ENCODE data around the gene FAM171A1. TPM values are rescaled to one million over a fixed set of nuclear protein-coding genes. Genes with fewer than 3 reads are reported as not detected.

The FAM171A1 gene
- total RNA-seq, 1 experiment from 2014 or later: 26.3 TPM

- peaks cover 7% of the 10 kb centered on the region for H3K9me3 Mint-ChIP-seq (ENCODE audit: unreplicated experiment)
- H3K9me3 ChIP-seq: no peaks in the 10 kb centered on the region; the same call in none of the 2 replicates
- no peaks in the 10 kb centered on the region for H3K27me3 Mint-ChIP-seq (ENCODE audit: insufficient read depth, unreplicated experiment)
- TF ChIP-seq CTCF (IDR thresholded peaks at IDR 0.05; ENCODE audit: insufficient read depth in 1 of 2, low read depth in 1 of 2, low read length in 1 of 2, severe bottlenecking in 1 of 2, unreplicated experiment in 1 of 2): no peak
- BruUV-seq (replicated peaks): no TSS peak
- DNase-seq: no peak
- H3K4me3 ChIP-seq (ENCODE audit: low read depth, low read length): no peak overlapping the region
- no peak overlapping the region for H3K4me3 Mint-ChIP-seq (ENCODE audit: unreplicated experiment)
- ChIA-PET CTCF (no interaction called here), POLR2A (no interaction called here)
- H3K4me1 Mint-ChIP-seq (ENCODE audit: low read depth, unreplicated experiment): peaks cover 24% of the 10 kb centered on the region
- H3K27me3 ChIP-seq (replicated peaks; ENCODE audit: control insufficient read depth, insufficient read depth, low read length): no peaks in the 10 kb centered on the region
- no peaks in the 10 kb centered on the region for H3K36me3 ChIP-seq (ENCODE audit: control insufficient read depth, insufficient read depth, low read length)
- peaks cover 28% of the 10 kb centered on the region for H3K4me1 ChIP-seq
- peaks cover 6% of the 10 kb centered on the region for H3K36me3 Mint-ChIP-seq (ENCODE audit: insufficient read depth, unreplicated experiment)
- intact Hi-C loops (cut with micrococcal nuclease; ENCODE audit: unreplicated experiment): no loop called here
- no peak overlapping the region for H3K27ac Mint-ChIP-seq (ENCODE audit: unreplicated experiment)
Observed at GRCh38 chr10:15197276-15197675, 173.8 kb downstream of the FAM171A1 start.

- Histone ChIP-seq H3K36me3 (ENCODE audit: control insufficient read depth, insufficient read depth, low read length) (no peaks in the 10 kb centered on the region), H3K4me3 (ENCODE audit: low read depth, low read length) (peak overlapping the region; percentile 1), H3K27me3 (replicated peaks; ENCODE audit: control insufficient read depth, insufficient read depth, low read length) (no peaks in the 10 kb centered on the region), H3K4me1 (peaks cover 18% of the 10 kb centered on the region), H3K9me3 (no peaks in the 10 kb centered on the region; the same call in 1 of the 2 replicates)
- H3K9me3 Mint-ChIP-seq (ENCODE audit: unreplicated experiment): peaks cover 7% of the 10 kb centered on the region
- CTCF ChIA-PET: interaction anchor here (0.7 kb wide), 1 partner anchor 247 kb away, joined by 5 read pairs; no protein-coding TSS in a partner anchor
- H3K27me3 Mint-ChIP-seq (ENCODE audit: insufficient read depth, unreplicated experiment): no peaks in the 10 kb centered on the region
- intact Hi-C loops (cut with micrococcal nuclease; ENCODE audit: unreplicated experiment): no loop called here
- TF ChIP-seq CTCF (IDR thresholded peaks at IDR 0.05; ENCODE audit: insufficient read depth in 1 of 2, low read depth in 1 of 2, low read length in 1 of 2, severe bottlenecking in 1 of 2, unreplicated experiment in 1 of 2): no peak
- POLR2A ChIA-PET: no interaction called here
- DNase-seq: peak in 1 of 2 experiments; percentile 20
- H3K36me3 Mint-ChIP-seq (ENCODE audit: insufficient read depth, unreplicated experiment): peaks cover 6% of the 10 kb centered on the region
- peak overlapping the region; percentile 40 for H3K4me3 Mint-ChIP-seq (ENCODE audit: unreplicated experiment)
- H3K4me1 Mint-ChIP-seq (ENCODE audit: low read depth, unreplicated experiment): peaks cover 18% of the 10 kb centered on the region
- BruUV-seq (replicated peaks): TSS peak; percentile 83
- peak overlapping the region; percentile 5 for H3K27ac Mint-ChIP-seq (ENCODE audit: unreplicated experiment)
Observed at GRCh38 chr10:15196021-15196834, 174.9 kb downstream of the FAM171A1 start.

- DNase-seq: no peak
- CTCF ChIA-PET: no interaction called here
- Mint-ChIP-seq H3K9me3 (ENCODE audit: unreplicated experiment) (peaks cover 25% of the 10 kb centered on the region), H3K36me3 (ENCODE audit: insufficient read depth, unreplicated experiment) (no peaks in the 10 kb centered on the region), H3K27ac (ENCODE audit: unreplicated experiment) (no peak overlapping the region), H3K4me1 (ENCODE audit: low read depth, unreplicated experiment) (no peaks in the 10 kb centered on the region), H3K4me3 (ENCODE audit: unreplicated experiment) (no peak overlapping the region), H3K27me3 (ENCODE audit: insufficient read depth, unreplicated experiment) (no peaks in the 10 kb centered on the region)
- no peak overlapping the region for H3K4me3 ChIP-seq (ENCODE audit: low read depth, low read length)
- no peaks in the 10 kb centered on the region for H3K4me1 ChIP-seq
- no peaks in the 10 kb centered on the region for H3K27me3 ChIP-seq (replicated peaks; ENCODE audit: control insufficient read depth, insufficient read depth, low read length)
- POLR2A ChIA-PET: no interaction called here
- intact Hi-C loops (cut with micrococcal nuclease; ENCODE audit: unreplicated experiment): no loop called here
- no peak for TF ChIP-seq CTCF (IDR thresholded peaks at IDR 0.05; ENCODE audit: insufficient read depth in 1 of 2, low read depth in 1 of 2, low read length in 1 of 2, severe bottlenecking in 1 of 2, unreplicated experiment in 1 of 2)
- BruUV-seq (replicated peaks): no TSS peak
- H3K9me3 ChIP-seq: no peaks in the 10 kb centered on the region
- no peaks in the 10 kb centered on the region for H3K36me3 ChIP-seq (ENCODE audit: control insufficient read depth, insufficient read depth, low read length)
Observed at GRCh38 chr10:15189133-15189885, 181.8 kb downstream of the FAM171A1 start.
